Osteocyte (in vitro differentiated cells): ENCODE results near the gene APBA2. TPM values are rescaled to one million over a fixed set of nuclear protein-coding genes. Genes with fewer than 3 reads are reported as not detected.

Source experiments
- DNase-seq: peaks from one replicate; pipeline ENCODE4 v3.0.0; 2021; ENCODE audit warnings: mixed read lengths; ENCODE audit not compliant: unreplicated experiment; ENCODE audit errors: extremely low spot score
- H3K27ac Mint-ChIP-seq: one replicate; pipeline ENCODE4 v1.8.0; 2021; ENCODE audit warnings: mild to moderate bottlenecking, mixed read lengths; ENCODE audit not compliant: unreplicated experiment
- H3K27me3 Mint-ChIP-seq: one replicate; pipeline ENCODE4 v1.8.0; 2021; ENCODE audit warnings: mixed read lengths; ENCODE audit not compliant: unreplicated experiment
- H3K36me3 Mint-ChIP-seq: one replicate; pipeline ENCODE4 v1.8.0; 2021; ENCODE audit warnings: mixed read lengths; ENCODE audit not compliant: unreplicated experiment
- H3K4me1 Mint-ChIP-seq: one replicate; pipeline ENCODE4 v1.8.0; 2021; ENCODE audit warnings: mixed read lengths; ENCODE audit not compliant: unreplicated experiment
- H3K4me3 Mint-ChIP-seq: one replicate; pipeline ENCODE4 v1.8.0; 2021; ENCODE audit warnings: mild to moderate bottlenecking, moderate library complexity, mixed read lengths; ENCODE audit not compliant: unreplicated experiment
- H3K9me3 Mint-ChIP-seq: one replicate; pipeline ENCODE4 v1.8.0; 2021; ENCODE audit warnings: mixed read lengths; ENCODE audit not compliant: unreplicated experiment
- CTCF ChIP-seq: fragments of 200-600 bp; sonication (generic); IDR thresholded peaks from 2 replicates; pipeline ENCODE4 v1.5.0; 2021; ENCODE audit warnings: antibody characterized with exemption, mild to moderate bottlenecking, moderate library complexity
- total RNA-seq: library from RNA; stranded (reverse); gene quantifications from 2 replicates; pipeline ENCODE4 v1.2.1, GENCODE V29; 2021

The APBA2 gene
- total RNA-seq, 1 donor from 2014 or later: 23.5 TPM

DNA sequence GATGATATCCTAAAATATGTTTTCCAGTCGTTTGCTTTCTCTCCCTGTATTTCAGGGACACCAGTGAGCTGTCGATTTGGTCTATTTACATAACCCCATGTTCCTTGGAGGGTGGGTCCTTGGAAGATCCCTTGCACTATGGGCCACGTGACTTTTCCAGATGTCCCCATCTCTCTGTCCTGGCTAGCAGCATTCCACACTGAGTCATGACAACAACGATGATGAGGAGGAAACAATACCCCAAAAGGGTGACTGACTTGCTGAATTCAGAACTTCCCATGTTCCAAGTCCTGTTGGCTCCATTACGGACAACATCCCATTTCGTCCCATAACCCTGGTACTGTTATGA is 249.5 kb downstream of the APBA2 start:
- Mint-ChIP-seq H3K4me1 (peaks cover 12% of the 10 kb centered on the region), H3K4me3 (no peak overlapping the region), H3K27me3 (peaks cover 15% of the 10 kb centered on the region), H3K9me3 (no peaks in the 10 kb centered on the region), H3K27ac (no peak overlapping the region), H3K36me3 (no peaks in the 10 kb centered on the region)
- DNase-seq: no peak
- TF ChIP-seq CTCF: no peak

DNA sequence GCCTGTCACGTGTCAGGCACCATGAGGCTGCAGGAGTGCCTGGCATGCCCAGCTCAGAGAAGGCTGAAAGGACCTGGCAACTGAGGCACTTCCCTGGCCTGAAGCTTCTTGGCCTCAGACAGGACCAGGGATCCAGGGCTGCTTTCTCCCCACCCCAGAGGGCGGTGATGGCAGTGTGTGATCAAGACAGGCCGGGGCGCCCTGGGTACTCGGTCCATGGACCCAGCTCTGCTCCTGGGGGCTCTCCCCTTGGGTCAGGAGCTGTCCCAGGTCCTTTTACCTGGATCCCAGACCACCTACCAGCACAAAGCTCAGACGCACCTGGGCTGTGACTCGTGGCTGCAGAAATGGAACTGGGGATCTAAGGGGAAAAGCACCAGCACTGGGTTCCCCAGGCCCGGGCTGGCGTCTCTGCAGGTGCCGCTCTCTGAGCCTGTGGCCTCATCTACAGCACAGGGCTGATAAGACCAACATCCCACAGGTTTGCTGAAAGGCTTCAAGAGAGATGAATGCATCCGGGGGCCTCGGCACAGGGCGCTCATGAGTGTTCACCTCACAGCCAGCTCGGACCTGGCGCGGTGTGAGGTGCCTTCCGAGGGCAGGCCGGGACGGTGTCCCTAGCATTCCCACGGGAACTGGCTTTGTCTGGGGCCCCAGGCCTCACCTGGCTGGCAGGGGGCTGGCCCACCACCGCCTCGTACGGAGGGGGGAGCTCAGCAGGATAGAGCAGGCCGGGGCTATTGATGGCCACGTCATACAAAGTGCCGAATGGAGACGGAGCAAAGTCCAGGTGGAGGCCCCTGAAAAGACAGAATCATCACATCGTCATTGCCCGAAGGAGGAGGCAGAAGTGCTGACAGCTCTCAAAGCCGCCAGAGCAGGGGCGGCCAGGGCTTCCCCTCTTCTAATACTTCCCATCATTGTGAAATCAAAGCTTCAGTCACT is 250.2 kb downstream of the APBA2 start:
- Mint-ChIP-seq H3K27ac (no peak overlapping the region), H3K4me3 (no peak overlapping the region), H3K36me3 (no peaks in the 10 kb centered on the region), H3K9me3 (no peaks in the 10 kb centered on the region), H3K4me1 (peaks cover 12% of the 10 kb centered on the region), H3K27me3 (peaks cover 13% of the 10 kb centered on the region)
- no peak for DNase-seq
- TF ChIP-seq CTCF: no peak

DNA sequence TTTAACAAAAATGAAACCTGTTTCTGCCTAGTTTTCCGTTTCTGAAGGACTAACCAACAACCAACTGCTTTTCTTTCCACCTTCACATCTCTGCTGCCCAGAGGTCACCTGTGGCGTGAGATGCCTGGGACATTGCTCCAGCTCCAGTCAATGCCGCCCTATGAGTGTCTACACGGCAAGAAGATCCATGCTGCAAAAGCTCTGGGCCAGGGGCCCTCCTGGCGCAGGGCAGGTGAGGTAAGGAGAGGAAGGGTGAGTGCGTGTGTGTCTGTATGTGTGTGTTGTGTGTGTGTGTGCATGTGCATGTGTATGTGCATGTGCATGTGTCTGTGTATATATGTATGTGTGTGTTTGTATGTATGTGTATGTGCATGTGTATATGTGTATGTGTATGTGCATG is 252.5 kb downstream of the APBA2 start:
- no peaks in the 10 kb centered on the region for H3K36me3 Mint-ChIP-seq
- H3K27ac Mint-ChIP-seq: no peak overlapping the region
- peaks cover 16% of the 10 kb centered on the region for H3K27me3 Mint-ChIP-seq
- no peak for DNase-seq
- no peak overlapping the region for H3K4me3 Mint-ChIP-seq
- TF ChIP-seq CTCF: no peak
- H3K9me3 Mint-ChIP-seq: no peaks in the 10 kb centered on the region
- H3K4me1 Mint-ChIP-seq: peaks cover 9% of the 10 kb centered on the region

GRCh38 chr15:29139072-29139471 is 253.3 kb downstream of the APBA2 start:
- no peak for TF ChIP-seq CTCF
- H3K4me3 Mint-ChIP-seq: no peak overlapping the region
- H3K36me3 Mint-ChIP-seq: no peaks in the 10 kb centered on the region
- peaks cover 16% of the 10 kb centered on the region for H3K27me3 Mint-ChIP-seq
- no peaks in the 10 kb centered on the region for H3K9me3 Mint-ChIP-seq
- no peak for DNase-seq
- H3K27ac Mint-ChIP-seq: no peak overlapping the region
- peaks cover 9% of the 10 kb centered on the region for H3K4me1 Mint-ChIP-seq

GRCh38 chr15:29139540-29140459 is 254.0 kb downstream of the APBA2 start:
- Mint-ChIP-seq H3K27me3 (peaks cover 16% of the 10 kb centered on the region), H3K9me3 (no peaks in the 10 kb centered on the region), H3K4me3 (no peak overlapping the region), H3K27ac (no peak overlapping the region), H3K36me3 (no peaks in the 10 kb centered on the region), H3K4me1 (peaks cover 9% of the 10 kb centered on the region)
- TF ChIP-seq CTCF: peak; percentile 82
- peak; percentile 89 for DNase-seq
